Mucosa of rectum (tissue), 2 donors: ENCODE data around the gene DNER.
"Not testable (repeated sequence)": the region's sequence is repeated elsewhere in the genome, so short reads cannot be mapped to it uniquely, and the experiment has no call there.

Source experiments
- H3K27ac ChIP-seq, 2 donors: one replicate each; pipeline ENCODE4 v1.7.0; 2013; ENCODE audit warnings: inconsistent platforms in 2 of 2, low read depth in 2 of 2, low read length in 2 of 2
- H3K27me3 ChIP-seq, 2 donors: one replicate each; pipeline ENCODE4 v1.7.0; 2013; ENCODE audit warnings: low read length in 2 of 2; ENCODE audit not compliant: control insufficient read depth in 2 of 2, insufficient read depth in 2 of 2
- H3K36me3 ChIP-seq, 2 donors: one replicate each; pipeline ENCODE4 v1.7.0; 2013; ENCODE audit warnings: low read length in 2 of 2; ENCODE audit not compliant: control insufficient read depth in 2 of 2, insufficient read depth in 2 of 2
- H3K4me1 ChIP-seq, 2 donors: one replicate each; pipeline ENCODE4 v1.7.0; 2013; ENCODE audit warnings: low read length in 2 of 2, mild to moderate bottlenecking in 1 of 2; ENCODE audit not compliant: control insufficient read depth in 2 of 2, insufficient read depth in 2 of 2
- H3K4me3 ChIP-seq, 2 donors: one replicate each; pipeline ENCODE4 v1.7.0; 2013; ENCODE audit warnings: low read length in 2 of 2
- H3K9ac ChIP-seq, 2 donors: one replicate each; pipeline ENCODE4 v1.7.0; 2013; ENCODE audit warnings: low read length in 2 of 2, low read depth in 1 of 2, mild to moderate bottlenecking in 1 of 2
- H3K9me3 ChIP-seq, 2 donors: one replicate each; pipeline ENCODE4 v1.7.0; 2013; ENCODE audit warnings: low read length in 2 of 2; ENCODE audit not compliant: control insufficient read depth in 2 of 2
- donor health status: healthy.
- donor health status: Normal muscosa, but diverticular disease.

DNER gene

GRCh38 chr2:229373311-229373710 is 341.0 kb downstream of the DNER start:
- H3K27me3 ChIP-seq, H3K36me3 ChIP-seq, H3K4me1 ChIP-seq, H3K27ac ChIP-seq, H3K9me3 ChIP-seq, H3K9ac ChIP-seq, H3K4me3 ChIP-seq: not testable (repeated sequence)

- H3K36me3 ChIP-seq = no peaks in the 10 kb centered on the region
Measured at GRCh38 chr2:229372207-229372606, 342.1 kb downstream of the DNER start.

GRCh38 chr2:229371086-229371485 is 343.3 kb downstream of the DNER start:
- Histone ChIP-seq H3K4me3 (no peak overlapping the region), H3K27ac (no peak overlapping the region), H3K27me3 (no peaks in the 10 kb centered on the region), H3K9ac (no peak overlapping the region), H3K4me1 (no peaks in the 10 kb centered on the region), H3K36me3 (no peaks in the 10 kb centered on the region), H3K9me3 (peaks cover 2 to 4% of the 10 kb centered on the region in 2 donors)

More at GRCh38 chr2:229372207-229372606, 342.1 kb downstream of the DNER start:
- no peak overlapping the region for H3K4me3 ChIP-seq
- no peak overlapping the region for H3K27ac ChIP-seq
- H3K27me3 ChIP-seq = no peaks in the 10 kb centered on the region
- peaks cover 2 to 4% of the 10 kb centered on the region in 2 donors for H3K9me3 ChIP-seq
- H3K4me1 ChIP-seq = no peaks in the 10 kb centered on the region
- no peak overlapping the region for H3K9ac ChIP-seq

GRCh38 chr2:229370509-229370908 is 343.8 kb downstream of the DNER start:
- peaks cover 2 to 4% of the 10 kb centered on the region in 2 donors for H3K9me3 ChIP-seq
- H3K4me3 ChIP-seq = no peak overlapping the region
- H3K27ac ChIP-seq = no peak overlapping the region
- H3K4me1 ChIP-seq = no peaks in the 10 kb centered on the region
- no peaks in the 10 kb centered on the region for H3K27me3 ChIP-seq
- no peaks in the 10 kb centered on the region for H3K36me3 ChIP-seq
- no peak overlapping the region for H3K9ac ChIP-seq

- Histone ChIP-seq H3K27me3 (no peaks in the 10 kb centered on the region), H3K36me3 (no peaks in the 10 kb centered on the region), H3K9ac (no peak overlapping the region), H3K9me3 (no peaks in the 10 kb centered on the region), H3K4me1 (no peaks in the 10 kb centered on the region), H3K27ac (no peak overlapping the region), H3K4me3 (no peak overlapping the region)
Measured at GRCh38 chr2:229363185-229363814, 351.1 kb downstream of the DNER start.

- no peak overlapping the region for H3K9ac ChIP-seq
- H3K4me3 ChIP-seq = no peak overlapping the region
- no peaks in the 10 kb centered on the region for H3K4me1 ChIP-seq
- H3K27me3 ChIP-seq = no peaks in the 10 kb centered on the region
- no peak overlapping the region for H3K27ac ChIP-seq
- H3K36me3 ChIP-seq = no peaks in the 10 kb centered on the region
- H3K9me3 ChIP-seq = no peaks in the 10 kb centered on the region
Measured at GRCh38 chr2:229350883-229351282, 363.5 kb downstream of the DNER start.

GRCh38 chr2:229350117-229350805 is 364.1 kb downstream of the DNER start:
- Histone ChIP-seq H3K9ac (no peak overlapping the region), H3K27me3 (no peaks in the 10 kb centered on the region), H3K9me3 (no peaks in the 10 kb centered on the region), H3K27ac (no peak overlapping the region), H3K4me1 (no peaks in the 10 kb centered on the region), H3K36me3 (no peaks in the 10 kb centered on the region), H3K4me3 (no peak overlapping the region)

- no peak overlapping the region for H3K4me3 ChIP-seq
- no peak overlapping the region for H3K27ac ChIP-seq
- no peaks in the 10 kb centered on the region for H3K9me3 ChIP-seq
- no peaks in the 10 kb centered on the region for H3K27me3 ChIP-seq
- no peaks in the 10 kb centered on the region for H3K4me1 ChIP-seq
- H3K36me3 ChIP-seq = no peaks in the 10 kb centered on the region
- no peak overlapping the region for H3K9ac ChIP-seq
Measured at GRCh38 chr2:229348128-229348527, 366.2 kb downstream of the DNER start.

GRCh38 chr2:229346816-229347540 is 367.4 kb downstream of the DNER start:
- Histone ChIP-seq H3K9ac (no peak overlapping the region), H3K4me3 (no peak overlapping the region), H3K36me3 (no peaks in the 10 kb centered on the region), H3K27me3 (no peaks in the 10 kb centered on the region), H3K9me3 (no peaks in the 10 kb centered on the region), H3K4me1 (no peaks in the 10 kb centered on the region), H3K27ac (no peak overlapping the region)

GRCh38 chr2:229344955-229345354 is 369.4 kb downstream of the DNER start:
- Histone ChIP-seq H3K27me3 (no peaks in the 10 kb centered on the region), H3K27ac (no peak overlapping the region), H3K4me1 (no peaks in the 10 kb centered on the region), H3K9me3 (no peaks in the 10 kb centered on the region), H3K4me3 (no peak overlapping the region), H3K9ac (no peak overlapping the region), H3K36me3 (no peaks in the 10 kb centered on the region)
